Measurements from ENCODE around the gene ASTN2. TPM values are rescaled to one million over a fixed set of nuclear protein-coding genes. Genes with fewer than 3 reads are reported as not detected.

ASTN2 gene
- polyA plus RNA-seq, 2 of the 4 experiments (the other 2 are of a cell fraction) = 5.8 to 11.6 TPM

- no peak overlapping the region for H3K4me2 ChIP-seq
- DNase-seq (ENCODE audit: low read depth in 1 of 2, low spot score in 1 of 2) (no peak), FAIRE-seq (no peak), ATAC-seq (no peak)
- no peaks in the 10 kb centered on the region for H3K4me1 ChIP-seq
- TF ChIP-seq POLR2AphosphoS2 (conservative IDR thresholded peaks at IDR 0.05; ENCODE audit: low read length) (no peak), MAX (IDR thresholded peaks at IDR 0.05) (no peak), CBX2 (IDR thresholded peaks at IDR 0.05; ENCODE audit: borderline replicate concordance, low read depth) (no peak)
- ChIA-PET POLR2A (no interaction called here), CTCF (interaction anchor here (0.6 to 1.6 kb wide), 3 partner anchors 8 to 1061 kb away, joined by 3 to 6 read pairs (median 3); no protein-coding TSS in a partner anchor)
- H3K4me3 ChIP-seq = no peak overlapping the region
- WGBS (ENCODE audit: missing lambda C conversion rate) = 80% methylated on average over 3 of the region's 3 CpGs
- no peaks in the 10 kb centered on the region for H3K9me3 ChIP-seq
- H3K27ac ChIP-seq = no peak overlapping the region
These were observed 760.9 kb downstream of the ASTN2 start for GRCh38 chr9:116654059-116654355.

GRCh38 chr9:116653348-116654058 lies 761.4 kb downstream of the ASTN2 start:
- no peak overlapping the region for H3K27ac ChIP-seq
- no peak overlapping the region for H3K4me3 ChIP-seq
- no peaks in the 10 kb centered on the region for H3K9me3 ChIP-seq
- H3K4me1 ChIP-seq = no peaks in the 10 kb centered on the region
- 79% methylated on average over 7 of the region's 7 CpGs for WGBS (ENCODE audit: missing lambda C conversion rate)
- TF ChIP-seq RAD21 (conservative IDR thresholded peaks at IDR 0.05 in 1 of 2, IDR thresholded peaks at IDR 0.05 in 1 of 2) = no peak
- no peak for TF ChIP-seq HEYL (CRISPR knock-in tag; IDR thresholded peaks at IDR 0.05)
- no peak for TF ChIP-seq USF2 (IDR thresholded peaks at IDR 0.05)
- no peak for TF ChIP-seq ZC3H11A (IDR thresholded peaks at IDR 0.05)
- no peak for TF ChIP-seq HMGXB4 (CRISPR knock-in tag; IDR thresholded peaks at IDR 0.05; ENCODE audit: borderline replicate concordance)
- no peak for TF ChIP-seq PHF8 (IDR thresholded peaks at IDR 0.05; ENCODE audit: borderline replicate concordance, low read depth)
- no peak for TF ChIP-seq RCOR1 (IDR thresholded peaks at IDR 0.05; ENCODE audit: low read depth, low read length)
- no peak for TF ChIP-seq ZNF302 (CRISPR knock-in tag; IDR thresholded peaks at IDR 0.05)
- TF ChIP-seq ZSCAN20 (CRISPR knock-in tag; IDR thresholded peaks at IDR 0.05) = no peak
- TF ChIP-seq RFX5 (IDR thresholded peaks at IDR 0.05) = no peak
- TF ChIP-seq TFCP2L1 (CRISPR knock-in tag; IDR thresholded peaks at IDR 0.05) = no peak
- TF ChIP-seq HOXB13 (CRISPR knock-in tag; IDR thresholded peaks at IDR 0.05; ENCODE audit: low read depth) = no peak
- no peak for TF ChIP-seq E2F6 (IDR thresholded peaks at IDR 0.05; ENCODE audit: borderline replicate concordance, low read depth)
- no peak for TF ChIP-seq JUNB (IDR thresholded peaks at IDR 0.05)
- TF ChIP-seq CHD4 (IDR thresholded peaks at IDR 0.05; ENCODE audit: borderline replicate concordance) = no peak
- ChIA-PET CTCF (interaction anchor here (0.6 to 1.6 kb wide), 3 partner anchors 9 to 1061 kb away, joined by 3 to 6 read pairs (median 3); no protein-coding TSS in a partner anchor), POLR2A (no interaction called here)
- no peak for FAIRE-seq
- no peak for ATAC-seq
- no peak for DNase-seq (ENCODE audit: low read depth in 1 of 2, low spot score in 1 of 2)
- H3K4me2 ChIP-seq = no peak overlapping the region

- H3K4me3 ChIP-seq = no peak overlapping the region
- peak; percentile 54 to 64; a peak in 4 of 6 replicates for ATAC-seq
- H3K27ac ChIP-seq = peak overlapping the region in 1 of 2 experiments; percentile 29; a peak in 2 of 6 replicates
- FAIRE-seq = no peak
- no peak for DNase-seq (ENCODE audit: low read depth in 1 of 2, low spot score in 1 of 2)
- H3K4me2 ChIP-seq = no peak overlapping the region
- H3K9me3 ChIP-seq = no peaks in the 10 kb centered on the region
- WGBS (ENCODE audit: missing lambda C conversion rate) = 87% methylated on average over 4 of the region's 4 CpGs
- H3K4me1 ChIP-seq = peaks cover 5% of the 10 kb centered on the region; the same call in 2 of the 3 replicates
- ChIA-PET CTCF (interaction anchor here (0.6 to 10.4 kb wide), 19 partner anchors 8 to 1491 kb away, joined by 3 to 79 read pairs (median 6); no protein-coding TSS in a partner anchor), POLR2A (interaction anchor here (0.7 kb wide), 1 partner anchor 244 kb away, joined by 4 read pairs; no protein-coding TSS in a partner anchor)
- TF ChIP-seq EHF (CRISPR knock-in tag; IDR thresholded peaks at IDR 0.05) = no peak
- TF ChIP-seq CTCF (IDR thresholded peaks at IDR 0.05) = no peak; the same call in 2 of the 3 replicates
- no peak for TF ChIP-seq EHMT2 (IDR thresholded peaks at IDR 0.05; ENCODE audit: low read depth)
- no peak for TF ChIP-seq RNF2 (IDR thresholded peaks at IDR 0.05; ENCODE audit: borderline replicate concordance, low read depth)
- no peak for TF ChIP-seq TFCP2L1 (CRISPR knock-in tag; IDR thresholded peaks at IDR 0.05)
- no peak for TF ChIP-seq NFE2L2 (conservative IDR thresholded peaks at IDR 0.05; ENCODE audit: low read length)
- no peak for TF ChIP-seq MAZ (IDR thresholded peaks at IDR 0.05; ENCODE audit: borderline replicate concordance, low read depth, low read length)
- no peak for TF ChIP-seq FOSL2 (IDR thresholded peaks at IDR 0.05)
- no peak for TF ChIP-seq FOSL2 (CRISPR knock-in tag; IDR thresholded peaks at IDR 0.05)
- TF ChIP-seq FOXS1 (CRISPR knock-in tag; IDR thresholded peaks at IDR 0.05) = no peak
- TF ChIP-seq HMGXB4 (CRISPR knock-in tag; IDR thresholded peaks at IDR 0.05; ENCODE audit: borderline replicate concordance) = no peak
These were observed 767.4 kb downstream of the ASTN2 start for GRCh38 chr9:116647515-116647809.
